OCI-LY7 (cell line): ENCODE data around the gene DLGAP1. TPM values are rescaled to one million over a fixed set of nuclear protein-coding genes. Genes with fewer than 3 reads are reported as not detected.

Source experiments
- BruUV-seq: library from RNA; stranded (reverse); fragments of 400-500 nt; replicated peaks from 2 replicates; lab custom pipeline; 2021; lab: Mats Ljungman, UMichigan
- CTCF ChIA-PET: fragments of 300-600 bp; sonication (Branson Sonifier 250); formaldehyde crosslinking; loops from one replicate; lab custom pipeline; 2022; ENCODE audit warnings: antibody characterized with exemption; ENCODE audit not compliant: unreplicated experiment; lab: Charles Lee
- POLR2A ChIA-PET: fragments of 300-600 bp; sonication (Branson Sonifier 250); formaldehyde crosslinking; loops from one replicate; lab custom pipeline; 2022; ENCODE audit warnings: antibody characterized with exemption; lab: Charles Lee
- DNase-seq: peaks from one replicate; pipeline ENCODE4 v3.0.0-alpha.2; 2015; ENCODE audit warnings: low spot score
- H2AFZ ChIP-seq: fragments of 200-600 bp; sonication (generic), shearing (Covaris generic); 2 replicates; pipeline ENCODE4 v1.6.1; 2014; ENCODE audit warnings: mild to moderate bottlenecking, antibody characterized with exemption, low read length, moderate library complexity
- H3K27ac ChIP-seq: fragments of 200-600 bp; sonication (generic); 2 replicates; pipeline ENCODE4 v1.5.1; 2014; ENCODE audit warnings: mixed run types, low read depth, mild to moderate bottlenecking, moderate library complexity, low read length, inconsistent platforms; ENCODE audit not compliant: poor library complexity, severe bottlenecking
- H3K36me3 ChIP-seq: fragments of 200-600 bp; sonication (generic); 2 replicates; pipeline ENCODE4 v1.6.1; 2014; ENCODE audit warnings: mild to moderate bottlenecking, antibody characterized with exemption, low read length, moderate library complexity, mixed read lengths; ENCODE audit not compliant: insufficient read depth
- H3K4me1 ChIP-seq: fragments of 200-600 bp; sonication (generic); 2 replicates; pipeline ENCODE4 v1.5.1; 2014; ENCODE audit warnings: mild to moderate bottlenecking, low read length; ENCODE audit not compliant: insufficient read depth, poor library complexity, severe bottlenecking
- H3K4me2 ChIP-seq: fragments of 200-600 bp; sonication (generic); 2 replicates; pipeline ENCODE4 v1.6.1; 2014; ENCODE audit warnings: mild to moderate bottlenecking, low read length
- H3K4me3 ChIP-seq: fragments of 200-600 bp; sonication (generic); 2 replicates; pipeline ENCODE4 v1.5.1; 2014; ENCODE audit warnings: mild to moderate bottlenecking, low read depth, low read length; ENCODE audit not compliant: poor library complexity, severe bottlenecking
- H3K79me2 ChIP-seq: fragments of 200-600 bp; sonication (generic); 2 replicates; pipeline ENCODE4 v1.6.1; 2016; ENCODE audit warnings: low read depth, mild to moderate bottlenecking, low read length, moderate library complexity, mixed read lengths; ENCODE audit not compliant: insufficient read depth
- H3K9me2 ChIP-seq: fragments of 200-600 bp; sonication (generic); 2 replicates; pipeline ENCODE4 v1.6.1; 2016; ENCODE audit warnings: mild to moderate bottlenecking, low read length, mixed read lengths; ENCODE audit not compliant: insufficient read depth
- H3K9me3 ChIP-seq: fragments of 200-600 bp; sonication (generic); 2 replicates; pipeline ENCODE4 v1.6.1; 2014; ENCODE audit warnings: mild to moderate bottlenecking, mixed run types, low read length, mixed read lengths
- H4K20me1 ChIP-seq: fragments of 200-600 bp; sonication (generic); 2 replicates; pipeline ENCODE4 v1.6.1; 2014; ENCODE audit warnings: mild to moderate bottlenecking, antibody characterized with exemption, low read length, moderate library complexity, mixed read lengths; ENCODE audit not compliant: insufficient read depth
- CTCF ChIP-seq: fragments of 200-600 bp; sonication (generic); conservative IDR thresholded peaks from 2 replicates; pipeline ENCODE4 v1.5.1; 2014; ENCODE audit warnings: mild to moderate bottlenecking, antibody characterized with exemption, low read length, moderate library complexity, mixed read lengths
- EZH2phosphoT487 ChIP-seq: fragments of 200-600 bp; sonication (generic); IDR thresholded peaks from 2 replicates; pipeline ENCODE4 v1.6.1; 2018; ENCODE audit warnings: low read depth, borderline replicate concordance, mild to moderate bottlenecking, mixed run types, antibody characterized with exemption, low read length, moderate library complexity, mixed read lengths
- intact Hi-C: fragments of 100-400 bp; cut with micrococcal nuclease; formaldehyde crosslinking; loops from one replicate; pipeline ENCODE4 v1.10.0; 2022; ENCODE audit not compliant: unreplicated experiment
- total RNA-seq, 2 experiments: library from RNA; depleted of rRNA in 1 of 2; stranded (reverse); fragments of >200 nt in 1 of 2; shearing (Covaris generic) in 1 of 2; gene quantifications; 2 replicates each; pipeline ENCODE4 v1.2.3, GENCODE V29; 2014 to 2022

DLGAP1 gene
- total RNA-seq, 2 experiments from 2014 or later: 0.22 TPM; not detected in 1

GRCh38 chr18:3995476-3996102 is 459.5 kb downstream of the DLGAP1 start:
- intact Hi-C loops: loop anchor here (1.0 to 5.0 kb wide), 4 partner anchors 80 to 713 kb away; no protein-coding TSS in a partner anchor
- Histone ChIP-seq H2AFZ (peak overlapping the region; percentile 20; the same call in 1 of the 2 replicates), H4K20me1 (no peaks in the 10 kb centered on the region), H3K4me2 (0 out of 2 replicates have a peak overlapping the region, but pooled peaks have one; percentile 31), H3K79me2 (no peaks in the 10 kb centered on the region), H3K9me2 (no peaks in the 10 kb centered on the region), H3K4me3 (no peak overlapping the region), H3K9me3 (no peaks in the 10 kb centered on the region), H3K27ac (no peak overlapping the region), H3K4me1 (peaks cover 5% of the 10 kb centered on the region), H3K36me3 (no peaks in the 10 kb centered on the region)
- peak; percentile 97 for TF ChIP-seq CTCF
- no peak for TF ChIP-seq EZH2phosphoT487
- peak; percentile 85 for DNase-seq
- ChIA-PET CTCF (interaction anchor here (0.5 to 2.0 kb wide), 3 partner anchors 47 to 233 kb away, joined by 3 to 21 read pairs (median 3); no protein-coding TSS in a partner anchor), POLR2A (interaction anchor here (0.8 to 1.6 kb wide), 6 partner anchors 10 to 237 kb away, joined by 3 to 10 read pairs (median 4); no protein-coding TSS in a partner anchor)
- no TSS peak for BruUV-seq

- CTCF ChIA-PET: interaction anchor here (1.2 to 2.0 kb wide), 2 partner anchors 46 to 222 kb away, joined by 3 to 21 read pairs; no protein-coding TSS in a partner anchor
- H3K4me3 ChIP-seq: no peak overlapping the region
- no peaks in the 10 kb centered on the region for H3K9me3 ChIP-seq
- intact Hi-C loops: loop anchor here (1.0 to 2.0 kb wide), 2 partner anchors 123 to 328 kb away; no protein-coding TSS in a partner anchor
- no peaks in the 10 kb centered on the region for H3K79me2 ChIP-seq
- BruUV-seq: no TSS peak
- TF ChIP-seq EZH2phosphoT487 (no peak), CTCF (no peak)
- H3K36me3 ChIP-seq: no peaks in the 10 kb centered on the region
- H4K20me1 ChIP-seq: no peaks in the 10 kb centered on the region
- no peak overlapping the region for H3K27ac ChIP-seq
- no peak for DNase-seq
- H2AFZ ChIP-seq: peak overlapping the region; percentile 84
- POLR2A ChIA-PET: interaction anchor here (0.7 to 1.6 kb wide), 4 partner anchors 9 to 500 kb away, joined by 3 to 10 read pairs (median 8); no protein-coding TSS in a partner anchor
- H3K4me1 ChIP-seq: peaks cover 5% of the 10 kb centered on the region
- H3K9me2 ChIP-seq: no peaks in the 10 kb centered on the region
- H3K4me2 ChIP-seq: no peak overlapping the region
These were observed 461.0 kb downstream of the DLGAP1 start for GRCh38 chr18:3993941-3994687.
